Spleen (tissue), 13 donors: ENCODE data around the gene HMOX2. TPM values are rescaled to one million over a fixed set of nuclear protein-coding genes. Genes with fewer than 3 reads are reported as not detected.

Experiments used
- DNase-seq: peaks from one replicate; pipeline ENCODE4 v3.0.0-alpha.2; 2020
- H3K27ac ChIP-seq, 8 donors: fragments of 200-600 bp; sonication (generic) in 7 of 8; 1 replicate in 4 of 8; 2 replicates in 4 of 8; pipeline versions ENCODE4 v1.5.0 to v1.8.0; 2016 to 2021; ENCODE audit warnings: inconsistent platforms in 4 of 8, mild to moderate bottlenecking in 4 of 8, moderate library complexity in 1 of 8
- H3K27me3 ChIP-seq, 7 donors: fragments of 200-600 bp; sonication (generic) in 6 of 7; replicated peaks in 1 of 7; 1 replicate in 4 of 7; 2 replicates in 3 of 7; pipeline versions ENCODE4 v1.5.0 to v1.8.0; 2016 to 2021; ENCODE audit warnings: inconsistent platforms in 3 of 7, mild to moderate bottlenecking in 1 of 7
- H3K36me3 ChIP-seq, 6 donors: fragments of 200-600 bp; sonication (generic) in 5 of 6; 1 replicate in 4 of 6; 2 replicates in 2 of 6; pipeline versions ENCODE4 v1.5.0 to v1.8.0; 2016 to 2021; ENCODE audit warnings: inconsistent platforms in 2 of 6
- H3K4me1 ChIP-seq, 6 donors: fragments of 200-600 bp; sonication (generic) in 5 of 6; 1 replicate in 3 of 6; 2 replicates in 3 of 6; pipeline versions ENCODE4 v1.5.0 to v1.8.0; 2016 to 2021; ENCODE audit warnings: inconsistent platforms in 3 of 6
- H3K4me3 ChIP-seq, 8 donors: fragments of 200-600 bp; sonication (generic) in 7 of 8; 1 replicate in 4 of 8; 2 replicates in 4 of 8; pipeline versions ENCODE4 v1.5.0 to v1.8.0; 2016 to 2021; ENCODE audit warnings: inconsistent platforms in 4 of 8, mild to moderate bottlenecking in 4 of 8, moderate library complexity in 2 of 8
- H3K9me3 ChIP-seq, 8 donors: fragments of 200-600 bp; sonication (generic) in 7 of 8; 1 replicate in 4 of 8; 2 replicates in 4 of 8; pipeline versions ENCODE4 v1.5.0 to v1.8.0; 2016 to 2021; ENCODE audit warnings: inconsistent platforms in 4 of 8
- POLR2A ChIP-seq, 3 donors: fragments of 450-650 bp; IDR thresholded peaks; one replicate each; pipeline ENCODE4 v1.5.1; 2017; ENCODE audit warnings: antibody characterized with exemption in 3 of 3, mild to moderate bottlenecking in 1 of 3
- POLR2AphosphoS5 ChIP-seq, 3 donors: sonication (generic); formaldehyde crosslinking; IDR thresholded peaks; one replicate each; pipeline ENCODE4 v1.5.1; 2017; ENCODE audit warnings: antibody characterized with exemption in 3 of 3
- WGBS, 5 donors: extraction: QIAGEN DNeasy Blood & Tissue Kit in 3 of 5; methylation state at CpG; one replicate each; pipeline versions ENCODE4 v1.1.5 to v1.1.7; 2013 to 2018; 5-methylcytosine and 5-hydroxymethylcytosine counted together
- intact Hi-C: fragments of 100-400 bp; cut with DNase I; formaldehyde crosslinking; loops from one replicate; pipeline ENCODE4 v1.15.0; 2023; ENCODE audit warnings: low total_unique reads
- long read RNA-seq, 2 donors: transcript quantifications; one replicate each; lab custom pipeline, GENCODE V29; 2026
- polyA plus RNA-seq, 3 donors: library from polyadenylated mRNA; stranded (reverse); fragments of 200-250 nt; gene quantifications; one replicate each; pipeline ENCODE4 v1.2.1, GENCODE V29; 2013
- total RNA-seq, 7 donors: library from RNA; depleted of rRNA in 3 of 7; stranded (reverse); fragments of >200 nt in 3 of 7; fragmentation: NEBNext Ultra II Directional in 4 of 7; extraction: Animal tissue kit (Norgen Biotek cat#: 25700) in 4 of 7; gene quantifications; one replicate each; pipeline versions ENCODE4 v1.1.0 to v1.2.1, GENCODE V29; 2016 to 2021
- TF ChIP-seq, protein P1 (sequence below), 11 experiments: fragments of 200-600 bp in 7 of 11; fragments of 450-650 bp in 4 of 11; sonication (generic) in 4 of 11; IDR thresholded peaks in 8 of 11; conservative IDR thresholded peaks in 3 of 11; 1 replicate in 7 of 11; 2 replicates in 4 of 11; pipeline versions ENCODE4 v1.4.0 to v1.8.0; 2016 to 2021; ENCODE audit warnings: antibody characterized with exemption in 11 of 11, inconsistent platforms in 4 of 11, mild to moderate bottlenecking in 1 of 11
- donor health status: healthy with polysubstance abuse.
- donor health status: DM: no; HTN: no; CAD: no; lungs with moderate emphysema.
- donor health status: DM: no; HTN: no; CAD: no.
- donor health status: Bipolar disorder and iron deficiency.
- donor health status: healthy.
- donor health status: DM: no; HTN: no; CAD: no.
- donor health status: DM: yes; HTN: yes; CAD: no.

HMOX2 gene, protein sequence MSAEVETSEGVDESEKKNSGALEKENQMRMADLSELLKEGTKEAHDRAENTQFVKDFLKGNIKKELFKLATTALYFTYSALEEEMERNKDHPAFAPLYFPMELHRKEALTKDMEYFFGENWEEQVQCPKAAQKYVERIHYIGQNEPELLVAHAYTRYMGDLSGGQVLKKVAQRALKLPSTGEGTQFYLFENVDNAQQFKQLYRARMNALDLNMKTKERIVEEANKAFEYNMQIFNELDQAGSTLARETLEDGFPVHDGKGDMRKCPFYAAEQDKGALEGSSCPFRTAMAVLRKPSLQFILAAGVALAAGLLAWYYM
- 10 to 100 TPM; 34.6 to 73.8 (median 59.0) TPM for total RNA-seq
- 10 to 100 TPM; 26.6 to 48.0 (median 44.0) TPM for polyA plus RNA-seq
- long read RNA-seq, donor 1, transcript HMOX2-208 (6 exons, 2,147 nt), result major isoform, 20 of 22 reads
- long read RNA-seq, donor 1, partial matches to known transcripts, result 0 of 22 reads
- long read RNA-seq, donor 1, other reads (novel, unspliced or antisense), result 0 of 22 reads
- long read RNA-seq, donor 2, transcript HMOX2-208 (6 exons, 2,147 nt), result major isoform, 13 of 20 reads
- long read RNA-seq, donor 2, partial matches to known transcripts, result 5 of 20 reads
- long read RNA-seq, donor 2, other reads (novel, unspliced or antisense), result 0 of 20 reads

DNA sequence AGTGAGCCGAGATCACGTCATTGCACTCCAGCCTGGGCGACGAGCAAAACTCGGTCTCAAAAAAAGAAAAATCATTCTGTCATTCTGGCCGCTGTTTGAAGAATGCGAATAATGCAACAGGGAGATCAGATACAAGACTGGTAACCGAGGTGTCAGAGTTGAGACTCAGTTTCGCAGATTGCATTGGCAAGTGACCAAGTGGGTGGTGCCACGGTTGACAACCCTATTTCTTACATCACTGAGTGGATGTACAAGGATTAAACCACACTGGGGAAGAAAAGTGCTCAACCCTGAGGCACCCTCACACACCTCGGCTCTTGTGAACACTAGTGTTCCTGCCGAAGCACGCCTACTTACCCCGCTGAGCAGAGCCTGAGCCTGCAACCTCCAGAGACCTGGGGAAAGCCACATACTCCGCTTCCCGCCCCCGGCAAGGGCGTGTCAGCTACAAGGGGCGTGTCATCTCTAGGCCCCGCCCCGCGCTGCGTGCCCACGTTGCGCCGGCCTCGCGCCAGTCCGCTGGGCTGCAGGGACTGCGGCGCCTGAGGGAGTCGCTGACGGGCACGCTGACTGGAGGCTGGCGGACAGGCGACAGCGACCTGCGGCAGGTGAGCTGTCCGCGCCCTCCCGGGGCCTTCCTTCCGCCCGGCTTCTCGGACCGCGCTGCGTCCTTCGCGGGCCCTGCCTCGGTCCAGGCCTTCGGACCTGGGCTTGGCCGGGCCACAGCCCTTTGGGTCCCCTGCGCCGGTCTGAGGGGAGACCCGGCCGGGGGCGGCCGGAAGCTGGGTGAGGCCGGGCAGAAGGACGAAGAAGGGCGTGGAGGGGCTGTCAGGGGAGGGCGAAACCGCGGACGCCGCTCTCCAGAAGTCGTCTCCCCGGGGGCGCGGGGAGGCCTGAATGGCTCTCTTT is at the start of gene HMOX2:
Gene HMOX2, plus strand, starts transcription at position 519 of the 909 bp plus-strand sequence. CDS start 29,127 bp downstream, outside the sequence.
- H3K9me3 ChIP-seq, result no peaks in the 10 kb centered on the region
- no peaks in the 10 kb centered on the region for H3K27me3 ChIP-seq
- 8 to 13% (median 9%) methylated on average over 43 to 70 of the region's 70 CpGs for WGBS, 5 donors
- TF ChIP-seq POLR2A (IDR thresholded peaks at IDR 0.05) (peak in 2 of 3 donors; percentile 84 to 90), POLR2AphosphoS5 (IDR thresholded peaks at IDR 0.05) (peak; percentile 99)
- TF ChIP-seq, protein P1, sequence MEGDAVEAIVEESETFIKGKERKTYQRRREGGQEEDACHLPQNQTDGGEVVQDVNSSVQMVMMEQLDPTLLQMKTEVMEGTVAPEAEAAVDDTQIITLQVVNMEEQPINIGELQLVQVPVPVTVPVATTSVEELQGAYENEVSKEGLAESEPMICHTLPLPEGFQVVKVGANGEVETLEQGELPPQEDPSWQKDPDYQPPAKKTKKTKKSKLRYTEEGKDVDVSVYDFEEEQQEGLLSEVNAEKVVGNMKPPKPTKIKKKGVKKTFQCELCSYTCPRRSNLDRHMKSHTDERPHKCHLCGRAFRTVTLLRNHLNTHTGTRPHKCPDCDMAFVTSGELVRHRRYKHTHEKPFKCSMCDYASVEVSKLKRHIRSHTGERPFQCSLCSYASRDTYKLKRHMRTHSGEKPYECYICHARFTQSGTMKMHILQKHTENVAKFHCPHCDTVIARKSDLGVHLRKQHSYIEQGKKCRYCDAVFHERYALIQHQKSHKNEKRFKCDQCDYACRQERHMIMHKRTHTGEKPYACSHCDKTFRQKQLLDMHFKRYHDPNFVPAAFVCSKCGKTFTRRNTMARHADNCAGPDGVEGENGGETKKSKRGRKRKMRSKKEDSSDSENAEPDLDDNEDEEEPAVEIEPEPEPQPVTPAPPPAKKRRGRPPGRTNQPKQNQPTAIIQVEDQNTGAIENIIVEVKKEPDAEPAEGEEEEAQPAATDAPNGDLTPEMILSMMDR (IDR thresholded peaks at IDR 0.05 in 8 of 11, conservative IDR thresholded peaks at IDR 0.05 in 3 of 11), result peak in 9 of 11 experiments; percentile 12 to 71 (median 51)
- peaks cover 0 to 14% (median 0%) of the 10 kb centered on the region in 6 donors for H3K36me3 ChIP-seq
- peak within 1 kb of the TSS; percentile 70 to 96 (median 91) for H3K4me3 ChIP-seq
- peaks cover 22 to 81% (median 64%) of the 10 kb centered on the region in 6 donors for H3K4me1 ChIP-seq
- intact Hi-C loops, result no loop called here
- peak within 1 kb of the TSS; percentile 82 to 96 (median 96) for H3K27ac ChIP-seq
- DNase-seq, result peak; percentile 99

DNA sequence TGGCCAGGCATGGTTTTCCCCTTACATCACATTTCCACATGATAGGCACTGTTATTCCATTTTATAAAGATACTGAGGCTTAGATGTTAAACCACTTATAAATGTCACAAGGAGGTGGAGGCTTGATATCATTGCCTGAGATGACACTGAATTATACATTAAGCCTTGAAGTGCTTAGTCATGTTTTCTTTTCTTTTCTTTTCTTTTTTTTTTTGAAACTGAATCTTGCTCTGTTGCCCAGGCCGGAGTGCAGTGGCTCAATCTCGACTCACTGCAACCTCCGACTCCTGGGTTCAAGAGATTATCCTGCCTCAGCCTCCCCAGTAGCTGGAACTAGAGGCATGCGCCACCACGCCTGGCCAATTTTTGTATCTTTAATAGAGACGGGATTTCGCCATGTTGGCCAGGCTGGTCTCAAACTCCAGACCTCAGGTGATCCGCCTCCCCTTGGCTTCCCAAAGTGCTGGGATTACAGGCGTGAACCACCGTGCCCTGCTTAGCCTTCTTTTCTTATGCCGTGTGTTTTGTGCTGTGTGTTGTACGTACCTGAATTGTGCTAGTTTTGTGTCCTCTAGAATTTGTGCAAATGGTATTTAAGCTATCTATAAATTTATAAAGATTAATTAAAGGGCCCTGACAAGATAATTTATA is 49.4 kb upstream of the HMOX2 start:
- 89 to 92% (median 91%) methylated on average over 12 of the region's 12 CpGs for WGBS, 5 donors
- peak overlapping the region in 2 of 8 donors; percentile 93 to 98 for H3K27ac ChIP-seq
- intact Hi-C loops, result no loop called here
- no peak for DNase-seq
- TF ChIP-seq, protein P1 (IDR thresholded peaks at IDR 0.05 in 8 of 11, conservative IDR thresholded peaks at IDR 0.05 in 3 of 11), result no peak
- TF ChIP-seq POLR2A (IDR thresholded peaks at IDR 0.05) (no peak), POLR2AphosphoS5 (IDR thresholded peaks at IDR 0.05) (no peak)
- H3K27me3 ChIP-seq, result no peaks in the 10 kb centered on the region
- peak overlapping the region in 7 of 8 donors; percentile 81 to 96 (median 90) for H3K4me3 ChIP-seq
- H3K36me3 ChIP-seq, result peaks cover 0 to 39% (median 8%) of the 10 kb centered on the region in 6 donors
- peaks cover 19 to 40% (median 29%) of the 10 kb centered on the region in 6 donors for H3K4me1 ChIP-seq
- H3K9me3 ChIP-seq, result no peaks in the 10 kb centered on the region

DNA sequence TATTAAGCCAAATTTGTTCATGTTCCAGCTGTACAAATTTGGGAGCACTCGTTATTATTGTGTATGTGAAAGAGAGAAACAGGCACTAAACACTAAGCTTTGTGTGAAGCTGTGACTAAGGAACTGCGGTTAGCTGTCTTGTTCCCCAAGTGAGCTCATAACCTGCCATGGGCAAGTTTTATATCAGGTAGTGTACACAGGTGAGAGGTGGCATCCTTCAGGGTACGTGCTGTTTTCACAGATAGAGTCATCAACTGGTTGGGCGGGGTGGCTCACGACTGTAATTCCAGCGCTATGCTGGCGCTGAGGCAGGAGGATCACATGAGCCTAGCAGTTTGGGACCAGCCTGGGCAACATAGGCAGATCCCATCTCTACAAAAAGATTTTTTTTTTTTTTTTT is 47.7 kb upstream of the HMOX2 start:
- WGBS, 5 donors, result 93 to 98% (median 97%) methylated on average over 7 of the region's 7 CpGs
- TF ChIP-seq POLR2AphosphoS5 (IDR thresholded peaks at IDR 0.05), result no peak
- TF ChIP-seq, protein P1 (IDR thresholded peaks at IDR 0.05 in 8 of 11, conservative IDR thresholded peaks at IDR 0.05 in 3 of 11), result no peak
- TF ChIP-seq POLR2A (IDR thresholded peaks at IDR 0.05), result no peak
- H3K36me3 ChIP-seq, result peaks cover 0 to 56% (median 9%) of the 10 kb centered on the region in 6 donors
- H3K4me3 ChIP-seq, result no peak overlapping the region
- H3K27me3 ChIP-seq, result no peaks in the 10 kb centered on the region
- no peaks in the 10 kb centered on the region for H3K9me3 ChIP-seq
- H3K27ac ChIP-seq, result no peak overlapping the region
- intact Hi-C loops, result no loop called here
- H3K4me1 ChIP-seq, result peaks cover 19 to 40% (median 29%) of the 10 kb centered on the region in 6 donors
- DNase-seq, result no peak
